Prostate gland (tissue), 2 donors: ENCODE results near the gene FURIN.

ENCODE experiments used
- CTCF ChIP-seq, 4 experiments: fragments of 200-600 bp in 2 of 4; fragments of 450-650 bp in 2 of 4; sonication (generic) in 2 of 4; IDR thresholded peaks; 1 replicate in 3 of 4; 2 replicates in 1 of 4; pipeline ENCODE4 v1.5.1; 2016 to 2019; ENCODE audit warnings: antibody characterized with exemption in 4 of 4, mild to moderate bottlenecking in 2 of 4, moderate library complexity in 2 of 4
- POLR2A ChIP-seq: fragments of 450-650 bp; IDR thresholded peaks from one replicate; pipeline ENCODE4 v1.6.1; 2016; ENCODE audit warnings: antibody characterized with exemption, mild to moderate bottlenecking
- POLR2AphosphoS5 ChIP-seq: sonication (generic); formaldehyde crosslinking; IDR thresholded peaks from one replicate; pipeline ENCODE4 v1.6.1; 2017; ENCODE audit warnings: antibody characterized with exemption

GRCh38 chr15:90837094-90837493 lies 31.3 kb upstream of the FURIN start:
- TF ChIP-seq CTCF (IDR thresholded peaks at IDR 0.05) (no peak), POLR2AphosphoS5 (no peak), POLR2A (no peak)
